Neural progenitor cell (in vitro differentiated cells): Measurements from ENCODE around the gene GABBR2. TPM values are rescaled to one million over a fixed set of nuclear protein-coding genes. Genes with fewer than 3 reads are reported as not detected.

ENCODE experiments used
- DNase-seq: peaks from one replicate; pipeline ENCODE4 v3.0.0-alpha.2; 2016; ENCODE audit warnings: low spot score
- H2AFZ ChIP-seq: fragments of 200-600 bp; sonication (generic); replicated peaks from 2 replicates; pipeline ENCODE4 v1.6.1; 2016; ENCODE audit warnings: antibody characterized with exemption
- H3F3A ChIP-seq: fragments of 200-600 bp; sonication (generic); 2 replicates; pipeline ENCODE4 v1.6.1; 2016; ENCODE audit warnings: antibody characterized with exemption, low read depth
- H3K27ac ChIP-seq: fragments of 200-600 bp; sonication (generic); 2 replicates; pipeline ENCODE4 v1.5.1; 2016; ENCODE audit warnings: mild to moderate bottlenecking
- H3K27me3 ChIP-seq: fragments of 200-600 bp; sonication (generic); 2 replicates; pipeline ENCODE4 v1.6.1; 2016; ENCODE audit warnings: mild to moderate bottlenecking, moderate library complexity
- H3K36me3 ChIP-seq: fragments of 200-600 bp; sonication (generic); 2 replicates; pipeline ENCODE4 v1.5.1; 2016
- H3K4me1 ChIP-seq: fragments of 200-600 bp; sonication (generic); 2 replicates; pipeline ENCODE4 v1.6.1; 2016; ENCODE audit warnings: mixed run types
- H3K4me2 ChIP-seq: fragments of 200-600 bp; sonication (generic); 2 replicates; pipeline ENCODE4 v1.6.1; 2016
- H3K4me3 ChIP-seq: fragments of 200-600 bp; sonication (generic); 2 replicates; pipeline ENCODE4 v1.5.1; 2016
- H3K79me2 ChIP-seq: fragments of 200-600 bp; sonication (generic); 2 replicates; pipeline ENCODE4 v1.6.1; 2016; ENCODE audit warnings: low read depth
- H3K9ac ChIP-seq: fragments of 200-600 bp; sonication (generic); 2 replicates; pipeline ENCODE4 v1.6.1; 2016
- H3K9me3 ChIP-seq: fragments of 200-600 bp; sonication (generic); 2 replicates; pipeline ENCODE4 v1.5.1; 2016; ENCODE audit warnings: low read depth
- H4K20me1 ChIP-seq: fragments of 200-600 bp; sonication (generic); 2 replicates; pipeline ENCODE4 v1.6.1; 2016; ENCODE audit warnings: low read depth
- H3K27ac Mint-ChIP-seq: 3 replicates; pipeline ENCODE4 v1.8.0; 2021; ENCODE audit warnings: mixed read lengths
- H3K27me3 Mint-ChIP-seq: 2 replicates; pipeline ENCODE4 v1.8.0; 2022; ENCODE audit warnings: low read depth, mild to moderate bottlenecking, inconsistent platforms, moderate library complexity, mixed read lengths; ENCODE audit not compliant: insufficient read depth
- H3K36me3 Mint-ChIP-seq: 3 replicates; pipeline ENCODE4 v1.8.0; 2021; ENCODE audit warnings: mixed read lengths
- H3K4me1 Mint-ChIP-seq: 3 replicates; pipeline ENCODE4 v1.8.0; 2021; ENCODE audit warnings: mixed read lengths
- H3K4me3 Mint-ChIP-seq: 3 replicates; pipeline ENCODE4 v1.8.0; 2021; ENCODE audit warnings: mild to moderate bottlenecking, moderate library complexity, mixed read lengths
- H3K9me3 Mint-ChIP-seq: 3 replicates; pipeline ENCODE4 v1.8.0; 2020; ENCODE audit warnings: mixed read lengths
- CTCF ChIP-seq: fragments of 200-600 bp; sonication (generic); IDR thresholded peaks from 2 replicates; pipeline ENCODE4 v1.5.1; 2017; ENCODE audit warnings: antibody characterized with exemption, mild to moderate bottlenecking
- EZH2 ChIP-seq: fragments of 200-600 bp; sonication (generic); IDR thresholded peaks from 2 replicates; pipeline ENCODE4 v1.6.1; 2017; ENCODE audit warnings: antibody characterized with exemption, mild to moderate bottlenecking, moderate library complexity
- EZH2phosphoT487 ChIP-seq: fragments of 200-600 bp; sonication (generic); IDR thresholded peaks from 2 replicates; pipeline ENCODE4 v1.6.1; 2017; ENCODE audit warnings: antibody characterized with exemption
- total RNA-seq: library from RNA; depleted of rRNA; stranded (reverse); fragments of >200 nt; gene quantifications from 2 replicates; pipeline ENCODE4 v1.2.3, GENCODE V29; 2015; ENCODE audit warnings: low replicate concordance

The GABBR2 gene
- total RNA-seq, 1 donor from 2014 or later = not detected

GRCh38 chr9:98603821-98604383, 104.8 kb downstream of the GABBR2 start:
- Histone ChIP-seq H3K9ac (no peak overlapping the region), H3K4me2 (no peak overlapping the region), H3K79me2 (no peaks in the 10 kb centered on the region), H4K20me1 (no peaks in the 10 kb centered on the region), H2AFZ (no peak overlapping the region), H3K9me3 (no peaks in the 10 kb centered on the region), H3K27me3 (no peaks in the 10 kb centered on the region), H3F3A (no peaks in the 10 kb centered on the region), H3K4me1 (peaks cover 18% of the 10 kb centered on the region), H3K27ac (no peak overlapping the region), H3K4me3 (no peak overlapping the region), H3K36me3 (no peaks in the 10 kb centered on the region)
- DNase-seq = no peak
- TF ChIP-seq EZH2phosphoT487 (no peak), CTCF (no peak), EZH2 (no peak)
- H3K36me3 Mint-ChIP-seq = no peaks in the 10 kb centered on the region
- peaks cover 8% of the 10 kb centered on the region for H3K27me3 Mint-ChIP-seq
- no peaks in the 10 kb centered on the region for H3K9me3 Mint-ChIP-seq
- H3K27ac Mint-ChIP-seq = no peak overlapping the region
- peaks cover 3% of the 10 kb centered on the region for H3K4me1 Mint-ChIP-seq
- no peak overlapping the region for H3K4me3 Mint-ChIP-seq

DNA sequence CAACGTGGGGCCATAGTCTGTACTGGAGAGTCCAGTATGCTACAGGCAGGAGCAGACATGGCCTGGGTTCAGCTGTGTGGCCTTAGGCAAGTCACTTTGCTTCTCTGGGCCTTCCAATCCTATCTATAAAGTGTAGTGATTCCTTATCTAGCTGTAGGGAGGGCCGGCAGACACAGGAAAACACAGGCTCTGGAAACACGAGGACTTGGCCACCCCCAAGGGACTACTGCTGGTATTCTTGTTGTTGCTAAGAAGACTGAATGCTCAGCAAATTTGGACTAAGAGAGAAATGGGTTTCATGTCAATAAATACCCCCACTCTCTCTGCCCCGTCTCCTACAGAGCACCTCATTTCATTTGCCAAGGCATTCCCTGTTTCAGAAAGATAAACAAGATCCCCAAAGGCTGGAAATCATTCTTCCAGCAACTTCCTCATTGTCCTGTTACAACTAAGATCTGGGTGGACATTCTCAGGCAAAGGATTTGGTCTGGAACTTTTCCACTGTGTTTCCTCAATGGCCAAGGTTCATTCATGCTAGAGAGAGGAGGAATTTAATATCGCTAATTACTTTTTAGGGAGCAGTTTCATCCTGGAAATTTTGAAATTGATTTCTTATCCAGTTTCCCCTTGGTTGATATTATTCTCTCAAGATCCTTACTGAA, 105.8 kb downstream of the GABBR2 start:
- TF ChIP-seq EZH2 = no peak
- no peak for TF ChIP-seq EZH2phosphoT487
- no peak for TF ChIP-seq CTCF
- H3K9me3 Mint-ChIP-seq = no peaks in the 10 kb centered on the region
- H3K4me3 ChIP-seq = no peak overlapping the region
- no peaks in the 10 kb centered on the region for H3K36me3 Mint-ChIP-seq
- peaks cover 18% of the 10 kb centered on the region for H3K4me1 ChIP-seq
- H3K9me3 ChIP-seq = no peaks in the 10 kb centered on the region
- H3K4me3 Mint-ChIP-seq = no peak overlapping the region
- no peaks in the 10 kb centered on the region for H3K79me2 ChIP-seq
- H3K9ac ChIP-seq = no peak overlapping the region
- H3K4me1 Mint-ChIP-seq = peaks cover 3% of the 10 kb centered on the region
- H3F3A ChIP-seq = no peaks in the 10 kb centered on the region
- H3K4me2 ChIP-seq = no peak overlapping the region
- H3K27ac Mint-ChIP-seq = no peak overlapping the region
- no peaks in the 10 kb centered on the region for H3K27me3 ChIP-seq
- H4K20me1 ChIP-seq = no peaks in the 10 kb centered on the region
- peaks cover 8% of the 10 kb centered on the region for H3K27me3 Mint-ChIP-seq
- no peaks in the 10 kb centered on the region for H3K36me3 ChIP-seq
- no peak overlapping the region for H2AFZ ChIP-seq
- no peak for DNase-seq
- no peak overlapping the region for H3K27ac ChIP-seq

DNA sequence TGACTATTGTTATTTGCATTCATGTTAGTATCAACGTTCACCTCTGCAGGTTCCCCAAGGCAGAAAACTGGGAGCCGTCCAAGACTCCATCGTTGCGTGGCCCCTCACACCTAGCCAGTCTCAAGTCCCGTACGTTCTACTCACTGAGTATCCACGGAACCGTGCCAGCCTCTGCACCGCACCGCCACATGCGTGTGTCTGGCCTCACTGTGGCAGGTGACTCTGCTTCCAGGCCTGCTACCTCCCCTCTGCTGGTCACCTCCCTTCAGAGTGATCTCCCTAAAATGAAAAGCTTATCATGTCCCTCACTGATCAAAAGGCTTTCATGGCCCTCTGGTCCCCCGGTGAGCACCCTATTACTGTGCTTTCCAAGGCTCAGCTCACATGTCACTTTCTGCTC, 108.1 kb downstream of the GABBR2 start:
- H3K27me3 ChIP-seq = no peaks in the 10 kb centered on the region
- Mint-ChIP-seq H3K27me3 (peaks cover 8% of the 10 kb centered on the region), H3K4me1 (peaks cover 3% of the 10 kb centered on the region), H3K4me3 (no peak overlapping the region), H3K36me3 (no peaks in the 10 kb centered on the region), H3K9me3 (no peaks in the 10 kb centered on the region), H3K27ac (no peak overlapping the region)
- no peak overlapping the region for H2AFZ ChIP-seq
- no peaks in the 10 kb centered on the region for H4K20me1 ChIP-seq
- H3K79me2 ChIP-seq = no peaks in the 10 kb centered on the region
- TF ChIP-seq CTCF (no peak), EZH2 (no peak), EZH2phosphoT487 (no peak)
- no peak overlapping the region for H3K4me2 ChIP-seq
- H3K9ac ChIP-seq = no peak overlapping the region
- H3K9me3 ChIP-seq = no peaks in the 10 kb centered on the region
- no peaks in the 10 kb centered on the region for H3K36me3 ChIP-seq
- no peaks in the 10 kb centered on the region for H3F3A ChIP-seq
- H3K4me1 ChIP-seq = peaks cover 18% of the 10 kb centered on the region
- no peak overlapping the region for H3K4me3 ChIP-seq
- DNase-seq = no peak
- no peak overlapping the region for H3K27ac ChIP-seq
